OCI-LY1 (cell line): ENCODE measurements around the gene KRTAP10-6.

Experiments
- CTCF ChIP-seq: fragments of 200-600 bp; sonication (generic), shearing (Covaris generic); IDR thresholded peaks from 2 replicates; pipeline ENCODE4 v1.5.1; 2017; ENCODE audit warnings: mild to moderate bottlenecking, antibody characterized with exemption, low read length, moderate library complexity, mixed read lengths
- EZH2 ChIP-seq: fragments of 200-600 bp; sonication (generic), shearing (Covaris generic); IDR thresholded peaks from 2 replicates; pipeline ENCODE4 v1.8.0; 2017; ENCODE audit warnings: borderline replicate concordance, mixed run types, mild to moderate bottlenecking, antibody characterized with exemption, low read length, moderate library complexity, mixed read lengths

- TF ChIP-seq CTCF = no peak
- no peak for TF ChIP-seq EZH2
Measured at GRCh38 chr21:44549525-44550211, 42.6 kb downstream of the KRTAP10-6 start.
